HG03354 (cell line): Measurements from ENCODE around the gene CABP2.
A peak's percentile ranks its signal among the peaks of the same experiment; 100 is the strongest.
"Not testable (repeated sequence)": the region's sequence is repeated elsewhere in the genome, so short reads cannot be mapped to it uniquely, and the experiment has no call there.

Experiments
- ATAC-seq: cut with Tn5 transposase; IDR thresholded peaks from one replicate; pipeline ENCODE4 v1.9.1; 2021; ENCODE audit warnings: mild to moderate bottlenecking; ENCODE audit not compliant: unreplicated experiment, poor library complexity, severe bottlenecking

CABP2 gene

GRCh38 chr11:67482827-67483798, 40.1 kb downstream of the CABP2 start, which contains the start of gene AIP:
Gene AIP, plus strand, starts transcription at chr11:67483026. Its CDS starts 133 bp downstream, at chr11:67483159.
- ATAC-seq: peak; percentile 73

- ATAC-seq: peak; percentile 19
Measured at GRCh38 chr11:67482275-67482826, 40.9 kb downstream of the CABP2 start.

- not testable (repeated sequence) for ATAC-seq
Measured at GRCh38 chr11:67477344-67478050, 45.7 kb downstream of the CABP2 start.

GRCh38 chr11:67476692-67477091, 46.6 kb downstream of the CABP2 start:
- not testable (repeated sequence) for ATAC-seq

- no peak for ATAC-seq
Measured at GRCh38 chr11:67472882-67473281, 50.4 kb downstream of the CABP2 start.

- ATAC-seq: no peak
Measured at GRCh38 chr11:67470337-67471002, 52.8 kb downstream of the CABP2 start.

- ATAC-seq: no peak
Measured at GRCh38 chr11:67469508-67469811, 53.8 kb downstream of the CABP2 start.
